Measurements from ENCODE around the gene IL1RN. TPM values are rescaled to one million over a fixed set of nuclear protein-coding genes. Genes with fewer than 3 reads are reported as not detected.

Gene IL1RN
- polyA plus RNA-seq, 1 experiment, result not detected

GRCh38 chr2:113103277-113103676 is 24.1 kb upstream of the IL1RN start:
- peaks cover 1% of the 10 kb centered on the region; the same call in 1 of the 2 replicates for H3K27me3 ChIP-seq (ENCODE audit: control insufficient read depth, insufficient read depth, low read length)
- ChIA-PET CTCF (no interaction called here), POLR2A (no interaction called here)
- no peaks in the 10 kb centered on the region for H3K36me3 ChIP-seq (ENCODE audit: control insufficient read depth, insufficient read depth, low read length)
- TF ChIP-seq CTCF (IDR thresholded peaks at IDR 0.05; ENCODE audit: insufficient read depth, low read depth, low read length), result no peak
- no peak for DNase-seq (ENCODE audit: low read depth)
- H3K4me3 ChIP-seq (ENCODE audit: low read depth, low read length), result no peak overlapping the region

- no peaks in the 10 kb centered on the region for H3K36me3 ChIP-seq (ENCODE audit: control insufficient read depth, insufficient read depth, low read length)
- H3K27me3 ChIP-seq (ENCODE audit: control insufficient read depth, insufficient read depth, low read length), result peaks cover 1% of the 10 kb centered on the region; the same call in 1 of the 2 replicates
- CTCF ChIA-PET, result interaction anchor here (1.2 kb wide), 3 partner anchors 10 to 94 kb away, joined by 3 read pairs; no protein-coding TSS in a partner anchor
- H3K4me3 ChIP-seq (ENCODE audit: low read depth, low read length), result no peak overlapping the region
- DNase-seq (ENCODE audit: low read depth), result no peak
- POLR2A ChIA-PET, result no interaction called here
- no peak for TF ChIP-seq CTCF (IDR thresholded peaks at IDR 0.05; ENCODE audit: insufficient read depth, low read depth, low read length)
Observed at GRCh38 chr2:113104054-113104611, 23.3 kb upstream of the IL1RN start.

GRCh38 chr2:113105047-113105785 is 22.2 kb upstream of the IL1RN start:
- no peak for DNase-seq (ENCODE audit: low read depth)

GRCh38 chr2:113111121-113111520 is 16.3 kb upstream of the IL1RN start:
- POLR2A ChIA-PET, result no interaction called here
- CTCF ChIA-PET, result interaction anchor here (1.0 kb wide), 1 partner anchor 10 kb away, joined by 3 read pairs; no protein-coding TSS in a partner anchor
- Histone ChIP-seq H3K27me3 (ENCODE audit: control insufficient read depth, insufficient read depth, low read length) (peaks cover 3% of the 10 kb centered on the region; the same call in 1 of the 2 replicates), H3K4me3 (ENCODE audit: low read depth, low read length) (no peak overlapping the region), H3K36me3 (ENCODE audit: control insufficient read depth, insufficient read depth, low read length) (no peaks in the 10 kb centered on the region)
- DNase-seq (ENCODE audit: low read depth), result no peak
- TF ChIP-seq CTCF (IDR thresholded peaks at IDR 0.05; ENCODE audit: insufficient read depth, low read depth, low read length), result no peak

More at GRCh38 chr2:113105047-113105785, 22.2 kb upstream of the IL1RN start:
- POLR2A ChIA-PET, result no interaction called here
- no peaks in the 10 kb centered on the region for H3K36me3 ChIP-seq (ENCODE audit: control insufficient read depth, insufficient read depth, low read length)
- CTCF ChIA-PET, result interaction anchor here (0.7 to 1.2 kb wide), 3 partner anchors 9 to 25 kb away, joined by 3 read pairs; no protein-coding TSS in a partner anchor
- TF ChIP-seq CTCF (IDR thresholded peaks at IDR 0.05; ENCODE audit: insufficient read depth, low read depth, low read length), result no peak
- peaks cover 3% of the 10 kb centered on the region for H3K27me3 ChIP-seq (ENCODE audit: control insufficient read depth, insufficient read depth, low read length)
- no peak overlapping the region for H3K4me3 ChIP-seq (ENCODE audit: low read depth, low read length)

GRCh38 chr2:113111823-113112287 is 15.5 kb upstream of the IL1RN start:
- no peak overlapping the region for H3K4me3 ChIP-seq (ENCODE audit: low read depth, low read length)
- no peak for TF ChIP-seq CTCF (IDR thresholded peaks at IDR 0.05; ENCODE audit: insufficient read depth, low read depth, low read length)
- ChIA-PET CTCF (no interaction called here), POLR2A (no interaction called here)
- H3K36me3 ChIP-seq (ENCODE audit: control insufficient read depth, insufficient read depth, low read length), result no peaks in the 10 kb centered on the region
- no peak for DNase-seq (ENCODE audit: low read depth)
- H3K27me3 ChIP-seq (ENCODE audit: control insufficient read depth, insufficient read depth, low read length), result peaks cover 3% of the 10 kb centered on the region; the same call in 1 of the 2 replicates

Measured in BJ (cell line).